ENCODE results near the gene AIFM3. TPM values are rescaled to one million over a fixed set of nuclear protein-coding genes. Genes with fewer than 3 reads are reported as not detected.

AIFM3 gene
- total and polyA plus RNA-seq, 2 of the 13 experiments (the other 11 are each of a cell fraction or from before 2014, with no cell fraction given): 9.0 to 15.3 TPM

- TF ChIP-seq ZBTB14 (CRISPR knock-in tag; IDR thresholded peaks at IDR 0.05) (no peak), TRAFD1 (CRISPR knock-in tag; IDR thresholded peaks at IDR 0.05; ENCODE audit: borderline replicate concordance) (no peak), POGK (CRISPR knock-in tag; conservative IDR thresholded peaks at IDR 0.05) (no peak), ZNF274 (CRISPR knock-in tag; IDR thresholded peaks at IDR 0.05) (0 out of 2 replicates have a peak, but pooled peaks have one; percentile 11), ZNF792 (CRISPR knock-in tag; IDR thresholded peaks at IDR 0.05) (peak; percentile 68; the same call in 1 of the 2 replicates), KLF16 (CRISPR knock-in tag; IDR thresholded peaks at IDR 0.05) (0 out of 4 replicates have a peak, but pooled peaks of 1 of the 2 experiments have one; percentile 41), TEAD2 (CRISPR knock-in tag; IDR thresholded peaks at IDR 0.05) (no peak), DMTF1 (CRISPR knock-in tag; IDR thresholded peaks at IDR 0.05) (no peak), ELF1 (CRISPR knock-in tag; IDR thresholded peaks at IDR 0.05) (no peak; the same call in 1 of the 2 replicates), GATAD2A (CRISPR knock-in tag; IDR thresholded peaks at IDR 0.05) (peak; percentile 85), ZNF770 (CRISPR knock-in tag; IDR thresholded peaks at IDR 0.05) (peak; percentile 88), SALL2 (CRISPR knock-in tag; IDR thresholded peaks at IDR 0.05) (peak; percentile 45), MXD4 (CRISPR knock-in tag; IDR thresholded peaks at IDR 0.05) (no peak), EEA1 (CRISPR knock-in tag; IDR thresholded peaks at IDR 0.05; ENCODE audit: borderline replicate concordance) (no peak), RXRB (CRISPR knock-in tag; IDR thresholded peaks at IDR 0.05; ENCODE audit: borderline replicate concordance) (peak; percentile 59; the same call in 1 of the 2 replicates), GABPB1 (CRISPR knock-in tag; IDR thresholded peaks at IDR 0.05) (peak; percentile 29; the same call in 1 of the 2 replicates), SRY (CRISPR knock-in tag; IDR thresholded peaks at IDR 0.05) (no peak), KDM6A (CRISPR knock-in tag; IDR thresholded peaks at IDR 0.05; ENCODE audit: low read depth) (0 out of 2 replicates have a peak, but pooled peaks have one; percentile 35)
Observed at GRCh38 chr22:20963201-20964052, 3.6 kb upstream of the AIFM3 start (continued).
